Esophagus muscularis mucosa (tissue), 4 donors: Measurements from ENCODE around the gene SCRN2. TPM values are rescaled to one million over a fixed set of nuclear protein-coding genes. Genes with fewer than 3 reads are reported as not detected.
A peak's percentile ranks its signal among the peaks of the same experiment; 100 is the strongest.

ENCODE experiments used
- DNase-seq: peaks from one replicate; pipeline ENCODE4 v3.0.0-alpha.2; 2017; ENCODE audit errors: extremely low spot score
- H3K27ac ChIP-seq, 4 donors: fragments of 200-600 bp; sonication (generic); replicated peaks in 1 of 4; 1 replicate in 3 of 4; 2 replicates in 1 of 4; pipeline ENCODE4 v1.5.1; 2016 to 2019; ENCODE audit warnings: mild to moderate bottlenecking in 1 of 4
- H3K27me3 ChIP-seq, 4 donors: fragments of 200-600 bp; sonication (generic); one replicate each; pipeline versions ENCODE4 v1.5.1 to v1.6.0; 2016 to 2019
- H3K36me3 ChIP-seq, 4 donors: fragments of 200-600 bp; sonication (generic); one replicate each; pipeline ENCODE4 v1.5.1; 2016 to 2019
- H3K4me1 ChIP-seq, 4 donors: fragments of 200-600 bp; sonication (generic); one replicate each; pipeline ENCODE4 v1.5.1; 2016 to 2019
- H3K4me3 ChIP-seq, 4 donors: fragments of 200-600 bp; sonication (generic); 1 replicate in 2 of 4; 2 replicates in 2 of 4; pipeline ENCODE4 v1.5.1; 2016 to 2019; ENCODE audit warnings: mild to moderate bottlenecking in 4 of 4, moderate library complexity in 1 of 4
- H3K9me3 ChIP-seq, 4 donors: fragments of 200-600 bp; sonication (generic); 1 replicate in 3 of 4; 2 replicates in 1 of 4; pipeline ENCODE4 v1.5.1; 2016 to 2019
- CTCF ChIP-seq, 3 experiments: fragments of 200-600 bp in 2 of 3; fragments of 450-650 bp in 1 of 3; sonication (generic) in 2 of 3; IDR thresholded peaks; one replicate each; pipeline ENCODE4 v1.5.1; 2017 to 2019; ENCODE audit warnings: antibody characterized with exemption in 3 of 3, mild to moderate bottlenecking in 2 of 3, moderate library complexity in 1 of 3
- EP300 ChIP-seq: sonication (generic); formaldehyde crosslinking; IDR thresholded peaks from one replicate; pipeline ENCODE4 v1.6.1; 2017; ENCODE audit warnings: antibody characterized with exemption
- POLR2A ChIP-seq: fragments of 450-650 bp; IDR thresholded peaks from one replicate; pipeline ENCODE4 v1.6.1; 2017; ENCODE audit warnings: antibody characterized with exemption, moderate library complexity, mild to moderate bottlenecking, low read depth
- POLR2AphosphoS5 ChIP-seq, 2 donors: sonication (generic); formaldehyde crosslinking; IDR thresholded peaks; one replicate each; pipeline ENCODE4 v1.6.1; 2017; ENCODE audit warnings: antibody characterized with exemption in 2 of 2
- WGBS: methylation state at CpG from one replicate; pipeline ENCODE4 v1.1.5; 2018; 5-methylcytosine and 5-hydroxymethylcytosine counted together
- intact Hi-C: fragments of 100-400 bp; cut with DNase I; formaldehyde crosslinking; loops from one replicate; pipeline ENCODE4 v1.15.1; 2023
- total RNA-seq, 4 donors: library from RNA; depleted of rRNA; stranded (reverse); fragments of >200 nt; gene quantifications; one replicate each; pipeline versions ENCODE4 v1.1.0 to v1.2.1, GENCODE V29; 2016

The SCRN2 gene
- total RNA-seq, 4 donors from 2014 or later: 9.6 to 34.0 (median 23.1) TPM

DNA sequence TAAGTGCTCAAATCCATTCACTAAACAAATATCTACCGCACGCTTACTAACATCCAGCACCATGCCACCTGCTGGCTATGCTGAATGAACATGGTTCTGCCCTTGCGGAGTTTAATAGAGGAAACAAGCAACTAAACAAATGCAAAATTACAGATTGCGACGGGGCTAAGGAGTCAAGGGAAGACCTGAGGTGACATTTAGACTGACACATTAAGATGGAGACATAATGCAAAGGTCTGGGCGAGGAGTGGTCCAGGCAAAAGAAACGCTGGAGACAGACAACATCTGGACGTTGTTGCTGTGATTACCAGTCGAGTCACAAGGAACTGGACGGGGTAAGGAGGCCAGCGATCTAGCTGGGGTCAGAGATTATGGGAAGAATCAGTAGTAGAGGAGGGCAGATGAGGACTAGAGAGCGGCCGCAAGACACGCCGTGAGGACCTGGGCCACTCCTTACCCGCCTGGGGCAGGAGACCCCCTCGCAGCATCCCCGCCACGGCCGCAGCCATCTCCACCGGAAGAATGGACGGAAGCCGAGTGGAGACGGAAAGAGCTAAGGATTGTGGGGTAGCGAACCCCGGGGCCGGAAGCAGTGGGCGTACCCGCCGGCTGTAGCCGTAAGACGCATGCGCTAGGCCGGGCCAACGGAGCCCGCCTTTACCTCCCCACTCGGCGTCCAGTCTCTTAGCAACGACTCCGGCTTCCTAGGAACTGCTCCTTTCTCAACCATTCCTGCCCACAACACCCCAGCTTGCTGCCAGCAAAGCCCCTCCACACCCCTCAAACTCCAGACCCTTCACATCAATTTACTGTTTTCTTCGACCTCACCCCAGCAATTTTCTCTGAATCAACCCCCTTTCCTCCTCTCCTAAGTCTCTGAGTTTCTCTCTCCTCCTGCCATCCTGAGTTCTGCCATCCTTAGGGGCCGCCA, 9.8 kb downstream of the SCRN2 start, which contains the start of the genes LRRC46 and MRPL10:
LRRC46 (plus strand) TSS at position 668 of the 931 bp plus-strand sequence. CDS start 320 bp downstream, outside the sequence.
MRPL10 (minus strand) TSS at position 539 of the 931 bp plus-strand sequence; CDS start at position 509, 30 bp downstream.
- peak; percentile 97 for DNase-seq
- H3K27me3 ChIP-seq: no peaks in the 10 kb centered on the region
- TF ChIP-seq CTCF (IDR thresholded peaks at IDR 0.05) (peak in 1 of 3 experiments; percentile 47), POLR2AphosphoS5 (IDR thresholded peaks at IDR 0.05) (peak; percentile 97 to 99), POLR2A (peak; percentile 76), EP300 (no peak)
- peaks cover 20 to 28% (median 24%) of the 10 kb centered on the region in 4 donors for H3K4me1 ChIP-seq
- under 1% methylated on average over 42 of the region's 42 CpGs for WGBS
- peaks cover 18 to 41% (median 31%) of the 10 kb centered on the region in 4 donors for H3K36me3 ChIP-seq
- H3K27ac ChIP-seq: peak within 1 kb of the TSS; percentile 53 to 85 (median 75)
- peak within 1 kb of the TSS; percentile 74 to 88 (median 86) for H3K4me3 ChIP-seq
- intact Hi-C loops: no loop called here
- no peaks in the 10 kb centered on the region for H3K9me3 ChIP-seq

GRCh38 chr17:47830396-47831002, 10.6 kb downstream of the SCRN2 start:
- WGBS: 81% methylated on average over 18 of the region's 18 CpGs
- peaks cover 20 to 28% (median 24%) of the 10 kb centered on the region in 4 donors for H3K4me1 ChIP-seq
- DNase-seq: no peak
- peaks cover 24 to 41% (median 33%) of the 10 kb centered on the region in 4 donors for H3K36me3 ChIP-seq
- H3K9me3 ChIP-seq: no peaks in the 10 kb centered on the region
- H3K4me3 ChIP-seq: peak overlapping the region; percentile 74 to 88 (median 86)
- H3K27ac ChIP-seq: peak overlapping the region; percentile 53 to 85 (median 75)
- H3K27me3 ChIP-seq: no peaks in the 10 kb centered on the region
- intact Hi-C loops: no loop called here
- TF ChIP-seq EP300 (no peak), POLR2A (no peak), CTCF (IDR thresholded peaks at IDR 0.05) (no peak), POLR2AphosphoS5 (IDR thresholded peaks at IDR 0.05) (no peak)

GRCh38 chr17:47829870-47830269, 11.2 kb downstream of the SCRN2 start:
- peaks cover 20 to 28% (median 24%) of the 10 kb centered on the region in 4 donors for H3K4me1 ChIP-seq
- H3K36me3 ChIP-seq: peaks cover 30 to 46% (median 39%) of the 10 kb centered on the region in 4 donors
- no peaks in the 10 kb centered on the region for H3K27me3 ChIP-seq
- DNase-seq: no peak
- H3K4me3 ChIP-seq: no peak overlapping the region
- no peak for TF ChIP-seq EP300
- TF ChIP-seq POLR2A: no peak
- no peak for TF ChIP-seq POLR2AphosphoS5 (IDR thresholded peaks at IDR 0.05)
- TF ChIP-seq CTCF (IDR thresholded peaks at IDR 0.05): no peak
- H3K27ac ChIP-seq: no peak overlapping the region
- H3K9me3 ChIP-seq: no peaks in the 10 kb centered on the region
- intact Hi-C loops: no loop called here
- 88% methylated on average over 3 of the region's 3 CpGs for WGBS

- TF ChIP-seq CTCF (IDR thresholded peaks at IDR 0.05) (no peak), POLR2AphosphoS5 (IDR thresholded peaks at IDR 0.05) (no peak), EP300 (no peak), POLR2A (no peak)
- H3K27me3 ChIP-seq: no peaks in the 10 kb centered on the region
- DNase-seq: no peak
- H3K27ac ChIP-seq: no peak overlapping the region
- H3K4me1 ChIP-seq: peaks cover 22 to 29% (median 23%) of the 10 kb centered on the region in 4 donors
- 95% methylated on average over 4 of the region's 4 CpGs for WGBS
- intact Hi-C loops: no loop called here
- peaks cover 41 to 66% (median 62%) of the 10 kb centered on the region in 4 donors for H3K36me3 ChIP-seq
- no peaks in the 10 kb centered on the region for H3K9me3 ChIP-seq
- no peak overlapping the region for H3K4me3 ChIP-seq
These were observed 17.6 kb downstream of the SCRN2 start for GRCh38 chr17:47823519-47823918.
